GM21723 (cell line): ENCODE measurements around the gene CHMP6.
"Not testable (repeated sequence)": the region's sequence is repeated elsewhere in the genome, so short reads cannot be mapped to it uniquely, and the experiment has no call there.

Source experiments
- ATAC-seq: cut with Tn5 transposase; IDR thresholded peaks from one replicate; pipeline ENCODE4 v1.9.1; 2021; ENCODE audit warnings: mild to moderate bottlenecking, moderate library complexity; ENCODE audit not compliant: unreplicated experiment

CHMP6 gene

DNA sequence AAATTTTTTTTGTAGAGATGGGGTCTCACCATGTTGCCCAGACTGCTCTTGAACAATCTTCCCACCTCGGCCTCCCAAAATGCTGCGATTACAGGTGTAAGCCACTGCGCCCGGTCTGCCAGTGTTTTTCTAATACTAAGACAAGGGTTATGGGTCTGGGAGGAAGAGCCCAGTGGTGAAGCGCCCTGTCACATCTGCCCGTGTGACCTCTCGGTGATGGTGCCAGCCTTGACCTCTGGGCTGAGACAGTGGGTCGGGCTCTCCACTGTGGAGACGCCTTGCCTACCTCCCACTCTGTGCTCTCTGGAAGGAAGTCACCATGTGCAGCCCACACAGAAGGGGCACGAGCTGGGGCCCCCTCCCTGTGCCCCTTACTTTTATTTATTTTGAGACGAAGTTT lies 38.2 kb downstream of the CHMP6 start:
- ATAC-seq = no peak

DNA sequence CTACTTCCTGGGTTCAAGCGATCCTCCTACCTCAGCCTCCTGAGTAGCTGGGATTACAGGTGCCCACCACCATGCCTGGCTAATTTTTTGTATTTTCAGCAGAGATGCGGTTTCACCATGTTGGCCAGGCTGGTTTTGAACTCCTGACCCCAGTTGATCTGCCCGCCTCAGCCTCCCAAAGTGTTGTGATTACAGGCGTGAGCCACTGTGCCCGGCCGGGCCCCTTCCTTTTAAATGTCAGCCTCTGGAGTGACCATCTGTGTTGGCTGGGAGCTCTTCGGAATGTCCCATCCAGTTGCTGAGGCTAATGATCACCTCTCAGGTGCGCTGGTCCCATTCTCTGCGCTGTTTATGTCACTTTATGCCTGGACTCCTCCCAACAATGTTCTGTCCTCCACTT lies 38.7 kb downstream of the CHMP6 start:
- ATAC-seq = not testable (repeated sequence)

DNA sequence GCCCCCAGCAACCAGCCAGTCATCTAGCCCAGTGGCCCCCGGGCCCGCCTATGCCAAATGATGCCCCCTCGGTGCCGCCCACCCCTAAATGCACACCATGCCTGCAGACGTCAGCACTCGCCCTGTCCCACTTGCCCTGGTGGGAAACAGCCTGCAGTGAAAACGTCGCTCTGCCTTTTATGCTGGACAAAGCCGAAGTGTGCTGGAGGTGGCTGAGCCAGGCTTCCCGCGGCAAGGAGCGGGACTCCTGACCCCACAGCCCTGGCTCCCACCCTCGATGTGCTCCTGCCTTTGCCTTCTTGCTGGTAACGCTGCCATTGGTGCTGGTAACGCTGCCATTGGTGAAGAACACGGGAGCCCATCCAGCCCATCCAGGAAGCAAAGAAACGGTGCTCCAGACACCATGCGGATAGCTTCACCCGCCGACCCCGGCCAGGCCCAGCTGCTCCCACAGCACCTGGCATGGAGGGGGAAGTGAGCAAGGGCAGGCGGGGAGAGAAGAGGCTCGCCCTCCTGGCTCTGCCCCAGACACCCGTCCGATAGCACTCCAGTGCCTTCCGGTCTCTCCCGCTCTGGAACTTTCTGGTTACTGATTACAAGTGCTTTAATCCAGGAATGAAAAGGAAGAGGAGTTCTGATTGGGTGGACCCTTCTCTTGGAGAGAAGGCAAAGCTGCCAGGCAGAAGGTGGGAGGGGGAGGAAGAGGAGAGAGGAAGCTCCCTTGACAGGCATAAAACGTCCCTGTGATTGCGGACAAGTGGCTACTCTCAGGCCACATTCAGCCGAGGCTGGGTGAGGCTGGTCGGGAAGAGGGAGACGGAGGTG lies 39.3 kb downstream of the CHMP6 start:
- no peak for ATAC-seq

DNA sequence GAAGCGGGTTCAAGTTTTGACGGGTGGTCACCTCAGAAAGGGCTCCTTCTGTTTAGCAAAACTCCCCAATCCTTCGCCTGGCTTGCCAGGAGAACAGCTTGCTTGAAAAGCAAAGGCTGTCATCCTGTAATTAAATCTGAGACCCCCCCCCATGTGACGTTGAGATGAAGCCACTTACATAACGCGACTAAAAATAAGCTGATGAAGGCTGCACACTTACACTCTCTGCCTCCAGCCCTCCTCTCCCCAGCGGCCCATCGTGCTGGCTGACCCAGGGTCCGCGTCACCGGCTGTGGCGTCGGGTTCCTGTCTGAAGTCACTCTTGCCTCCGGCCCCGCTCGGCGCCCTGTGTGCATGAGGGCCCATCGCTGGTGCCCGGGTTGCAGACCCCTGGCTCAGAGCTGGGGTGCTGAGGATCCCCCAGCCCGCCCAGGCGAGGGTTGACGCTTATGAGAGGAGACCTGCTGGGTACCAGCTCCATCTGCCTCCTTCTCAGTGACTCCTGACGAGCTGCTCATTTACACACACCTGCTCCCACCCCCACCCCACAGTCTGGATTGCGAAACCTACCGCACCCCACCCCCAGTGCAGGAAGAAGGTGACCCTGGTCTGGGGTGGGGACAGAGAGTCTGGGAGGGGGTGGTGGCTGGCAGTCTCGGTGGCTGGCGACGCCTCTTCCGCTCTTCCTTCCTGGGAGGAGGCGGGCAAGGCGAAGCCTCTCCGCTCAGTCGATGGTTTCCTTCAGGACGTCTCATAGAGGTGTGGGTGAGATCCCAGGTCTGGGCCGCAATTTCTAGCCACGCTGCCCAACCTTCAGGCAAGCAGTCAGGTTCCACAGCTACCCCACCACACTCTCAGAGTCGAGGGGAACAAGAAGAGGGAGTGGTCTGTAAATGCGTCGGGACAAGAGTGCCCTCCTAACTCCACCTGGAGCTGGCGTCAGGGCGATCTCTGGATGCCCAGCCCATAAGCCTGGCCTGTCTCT lies 40.2 kb downstream of the CHMP6 start:
- ATAC-seq = no peak

DNA sequence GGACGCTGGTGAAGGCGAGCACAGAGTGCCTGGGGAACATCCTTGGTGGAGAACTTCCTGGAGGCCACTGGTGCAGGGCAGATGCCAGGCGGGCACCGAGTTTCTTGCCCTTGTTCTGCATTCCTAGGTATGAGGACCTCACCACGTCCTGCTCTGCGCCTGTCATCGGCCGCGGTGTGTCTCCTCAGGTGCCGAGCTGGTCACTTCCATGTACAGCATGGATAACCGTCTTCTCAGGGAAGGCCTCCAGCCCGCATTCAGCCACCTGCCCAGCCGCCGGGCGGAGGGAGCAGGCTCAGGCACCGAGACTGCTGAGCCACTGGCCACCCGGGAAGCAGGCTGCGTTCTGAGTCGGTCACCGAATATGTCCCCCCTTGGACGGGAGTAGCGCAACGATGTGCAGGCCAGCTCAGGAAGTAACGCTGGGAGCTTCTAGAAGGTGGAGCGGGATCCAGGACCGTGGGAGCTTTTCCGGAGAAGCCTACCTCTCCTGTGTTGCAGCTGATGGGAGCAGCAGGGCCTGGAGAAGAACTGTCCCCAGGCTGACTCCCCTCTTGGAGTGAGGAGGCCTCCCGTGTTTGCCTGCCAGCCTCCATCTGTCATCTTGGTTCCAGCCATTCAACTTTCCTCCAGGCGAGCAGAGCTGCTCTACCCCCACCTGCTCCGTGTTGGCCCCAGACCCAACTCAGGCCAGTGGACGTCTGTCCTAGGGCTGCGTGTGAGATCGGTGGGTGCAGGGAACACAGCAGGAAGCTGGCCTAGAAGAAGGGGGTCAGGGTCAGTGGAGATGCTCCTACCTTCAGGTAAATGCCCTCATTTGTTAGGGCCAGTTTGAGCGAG lies 41.2 kb downstream of the CHMP6 start:
- no peak for ATAC-seq

DNA sequence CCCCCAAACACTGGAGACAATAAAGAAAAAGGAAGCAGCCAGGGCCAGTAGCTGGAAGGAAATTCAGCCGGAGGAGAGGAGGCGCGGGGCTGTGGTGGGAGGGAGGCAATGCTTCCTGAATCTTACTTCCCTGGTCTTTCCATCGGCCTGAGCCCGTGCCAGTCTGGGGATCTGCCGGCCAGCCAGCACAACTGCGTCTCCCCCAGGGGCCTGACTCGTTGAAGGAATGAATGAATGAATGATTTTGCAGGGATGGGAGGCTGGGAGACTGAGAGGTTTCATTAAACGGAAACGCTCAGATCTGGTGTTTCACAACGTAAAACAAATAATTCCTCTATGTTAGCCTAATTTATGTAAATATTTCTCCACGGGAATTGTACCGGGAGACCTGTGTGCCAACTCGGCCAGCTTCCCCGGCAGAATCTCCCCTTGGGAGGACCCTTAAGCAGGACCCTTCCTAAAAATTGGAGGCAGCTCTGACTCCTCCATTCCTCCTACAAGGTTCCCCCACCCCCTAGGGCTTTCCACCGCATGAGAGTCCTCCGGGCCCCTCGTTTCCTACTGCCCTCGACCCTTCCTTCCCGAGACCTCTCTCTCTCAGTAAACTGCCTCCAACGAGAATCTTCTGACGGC lies 42.0 kb downstream of the CHMP6 start:
- ATAC-seq = no peak

DNA sequence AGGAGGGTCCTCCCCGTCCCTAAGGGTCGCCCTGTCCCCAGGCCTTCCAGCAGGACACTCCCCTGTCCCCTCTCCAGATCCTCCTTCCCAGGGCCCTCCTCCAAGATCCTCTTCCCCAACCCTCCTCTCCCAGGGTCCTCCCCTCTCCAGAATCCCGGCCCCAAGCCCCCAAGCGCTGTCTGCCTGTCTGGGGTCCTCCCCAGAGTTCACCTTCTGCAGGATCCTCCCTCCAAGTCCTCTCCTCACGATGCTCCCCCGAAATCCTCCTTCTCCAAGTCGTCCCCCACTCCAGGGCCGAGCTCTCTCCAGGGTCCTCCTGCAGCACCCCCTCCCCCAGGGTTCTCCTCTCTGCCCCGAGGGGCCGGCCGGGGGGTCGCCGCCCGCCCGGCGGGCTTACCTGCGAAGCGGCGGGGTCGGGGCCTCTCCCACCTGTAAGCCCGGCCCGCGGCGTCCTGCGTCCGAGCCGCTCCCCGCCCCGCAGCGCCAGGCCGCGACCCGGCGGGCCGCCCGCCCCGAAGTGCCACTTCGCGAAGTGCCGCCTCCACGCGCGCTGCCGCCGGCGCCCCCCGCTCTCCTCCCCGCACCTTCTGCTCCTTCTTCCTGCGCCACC lies 42.6 kb downstream of the CHMP6 start:
- ATAC-seq = peak; percentile 14

DNA sequence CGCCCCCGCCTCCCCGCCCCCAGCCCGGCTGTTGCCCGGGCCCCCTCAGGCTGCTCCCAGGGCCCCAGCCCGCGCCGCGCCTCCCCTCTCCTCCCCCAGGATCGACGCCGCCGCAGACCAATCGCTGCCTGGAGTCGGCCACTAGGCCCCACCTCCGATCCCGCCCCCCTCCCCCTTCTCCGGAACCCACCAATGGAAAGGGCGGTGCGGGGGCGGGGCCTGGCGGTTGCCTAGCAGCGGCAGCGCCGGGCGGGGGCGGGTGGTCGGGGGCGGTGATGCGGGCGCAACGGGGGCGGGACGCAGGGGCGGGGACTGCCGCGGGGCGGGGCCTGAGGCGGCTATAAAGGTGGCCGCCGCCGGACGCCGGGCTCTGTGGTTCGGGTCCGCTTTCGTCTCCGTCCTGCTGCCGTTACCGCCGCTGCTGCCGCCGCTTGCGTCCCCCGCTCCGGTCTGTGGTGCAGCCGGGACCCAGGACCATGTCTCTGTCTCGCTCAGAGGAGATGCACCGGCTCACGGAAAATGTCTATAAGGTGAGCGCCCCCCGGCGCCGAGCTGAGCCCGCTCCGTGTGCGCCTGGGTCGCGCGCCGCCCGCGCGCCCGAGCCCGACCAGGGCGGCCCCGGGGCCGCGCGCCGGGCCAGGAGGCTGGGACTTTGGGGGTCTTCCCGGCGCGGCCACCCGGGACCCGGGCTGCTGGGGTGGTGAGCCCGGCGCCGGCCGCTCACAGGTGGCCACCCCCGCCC lies 43.3 kb downstream of the CHMP6 start, which contains the start of gene BAIAP2:
TSS of gene BAIAP2 (plus strand) at position 373 of the 742 bp plus-strand sequence. CDS start at position 477, 104 bp downstream.
- ATAC-seq = peak; percentile 61

DNA sequence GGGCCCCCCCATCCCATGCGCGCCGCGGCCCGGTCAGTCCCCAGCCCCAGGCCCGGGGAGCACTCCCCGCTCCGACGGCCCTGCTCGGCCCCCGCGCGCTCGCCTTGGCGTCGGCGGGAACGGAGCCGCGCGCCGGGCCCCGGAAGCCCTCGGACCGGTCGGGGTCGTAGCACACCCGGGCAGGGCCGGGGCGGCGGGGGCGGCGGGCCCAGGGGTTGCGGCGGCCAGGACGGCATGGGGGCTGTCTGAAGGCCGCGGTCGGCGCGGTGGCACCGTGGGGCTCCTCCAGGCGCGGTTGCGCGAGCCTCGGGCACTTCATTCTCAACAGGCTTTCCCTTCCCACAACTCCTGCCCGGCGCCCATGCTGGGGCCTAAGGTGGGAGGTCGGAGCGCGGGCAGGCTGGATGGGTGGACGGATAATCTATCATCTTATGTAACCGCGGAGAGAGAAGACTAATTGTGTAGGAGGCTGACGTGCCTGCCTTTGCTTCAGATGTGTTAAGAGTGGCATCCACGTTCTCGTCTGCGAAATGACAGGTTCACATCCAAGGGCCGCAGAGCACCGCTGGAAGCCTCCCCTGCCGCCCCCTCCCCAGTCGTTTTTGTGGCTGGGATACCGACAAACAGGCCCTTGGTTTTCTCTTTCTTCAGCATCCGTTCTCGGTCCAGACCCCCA lies 44.0 kb downstream of the CHMP6 start:
- ATAC-seq = peak; percentile 2

DNA sequence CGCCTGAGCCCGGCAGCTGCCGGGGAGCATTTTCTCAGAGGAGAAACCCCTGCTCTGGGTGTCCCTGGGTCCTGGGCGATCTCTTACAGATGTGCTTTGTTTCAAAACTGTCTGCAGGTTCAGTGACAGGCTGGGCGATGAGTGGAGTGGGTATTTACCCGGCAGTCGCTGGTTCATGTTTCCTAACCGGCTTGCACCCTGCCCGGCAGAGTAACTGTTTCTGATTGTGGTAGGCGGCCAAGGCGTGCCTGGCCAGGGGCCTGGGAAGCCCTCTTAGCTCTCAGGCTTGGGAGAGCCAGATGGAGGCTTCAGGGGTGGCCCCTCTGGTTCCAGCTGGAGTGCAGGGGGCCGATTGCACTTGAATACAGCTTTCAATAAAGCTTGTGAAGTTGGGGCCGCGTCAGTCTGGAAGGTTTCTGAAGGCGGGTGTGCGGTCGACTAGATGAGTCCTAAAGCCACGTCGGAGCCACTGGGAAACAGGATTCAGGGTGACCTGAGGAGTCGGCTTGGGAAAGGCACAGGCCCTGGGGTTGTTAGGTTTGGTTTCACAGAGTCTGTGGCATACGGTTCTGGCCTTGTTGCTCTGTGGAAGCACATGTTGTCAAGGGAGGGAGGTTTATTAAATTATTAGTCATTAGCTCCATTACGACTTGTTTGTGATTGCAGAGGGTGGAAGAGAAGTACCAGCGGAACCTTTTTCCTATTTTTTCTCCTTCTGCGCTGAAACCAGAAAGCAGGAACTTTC lies 44.7 kb downstream of the CHMP6 start:
- no peak for ATAC-seq

DNA sequence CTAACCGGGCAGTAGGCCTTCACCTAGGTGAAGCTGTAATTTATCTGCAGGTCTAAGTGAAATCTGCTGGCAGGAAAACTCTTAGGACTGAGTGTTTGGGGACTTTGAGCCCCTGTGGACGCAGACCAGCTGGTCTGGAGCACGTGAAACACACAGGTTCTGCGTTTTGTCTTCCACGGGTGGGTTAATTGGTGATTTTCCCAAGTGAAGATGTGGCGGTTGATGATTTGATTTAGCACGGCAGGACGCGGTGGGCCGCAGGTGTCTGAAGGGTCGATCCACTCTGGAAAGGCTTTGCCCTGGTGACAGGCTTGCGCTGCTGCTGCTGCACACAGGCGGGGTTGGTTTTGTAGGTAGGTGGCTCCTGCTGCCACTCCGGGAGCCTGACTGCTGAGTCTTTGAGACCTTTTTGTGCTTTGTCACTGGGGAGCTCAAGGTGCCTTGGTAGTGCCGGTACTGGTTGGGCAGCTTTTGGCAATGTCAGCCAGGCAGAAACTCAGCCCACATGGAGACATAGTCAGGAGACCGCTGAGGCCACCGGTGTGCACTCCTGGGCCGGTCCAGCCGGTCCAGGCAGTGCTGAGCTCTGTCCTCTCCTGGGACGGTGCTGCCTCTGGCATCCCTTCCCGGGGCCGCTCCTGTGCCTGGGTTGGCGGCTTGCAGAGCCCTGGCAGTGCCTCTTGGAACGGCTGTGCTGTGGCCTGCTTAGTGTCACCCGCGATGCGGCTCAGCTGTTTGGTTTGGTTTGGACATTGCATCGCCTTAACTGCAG lies 45.6 kb downstream of the CHMP6 start:
- no peak for ATAC-seq

DNA sequence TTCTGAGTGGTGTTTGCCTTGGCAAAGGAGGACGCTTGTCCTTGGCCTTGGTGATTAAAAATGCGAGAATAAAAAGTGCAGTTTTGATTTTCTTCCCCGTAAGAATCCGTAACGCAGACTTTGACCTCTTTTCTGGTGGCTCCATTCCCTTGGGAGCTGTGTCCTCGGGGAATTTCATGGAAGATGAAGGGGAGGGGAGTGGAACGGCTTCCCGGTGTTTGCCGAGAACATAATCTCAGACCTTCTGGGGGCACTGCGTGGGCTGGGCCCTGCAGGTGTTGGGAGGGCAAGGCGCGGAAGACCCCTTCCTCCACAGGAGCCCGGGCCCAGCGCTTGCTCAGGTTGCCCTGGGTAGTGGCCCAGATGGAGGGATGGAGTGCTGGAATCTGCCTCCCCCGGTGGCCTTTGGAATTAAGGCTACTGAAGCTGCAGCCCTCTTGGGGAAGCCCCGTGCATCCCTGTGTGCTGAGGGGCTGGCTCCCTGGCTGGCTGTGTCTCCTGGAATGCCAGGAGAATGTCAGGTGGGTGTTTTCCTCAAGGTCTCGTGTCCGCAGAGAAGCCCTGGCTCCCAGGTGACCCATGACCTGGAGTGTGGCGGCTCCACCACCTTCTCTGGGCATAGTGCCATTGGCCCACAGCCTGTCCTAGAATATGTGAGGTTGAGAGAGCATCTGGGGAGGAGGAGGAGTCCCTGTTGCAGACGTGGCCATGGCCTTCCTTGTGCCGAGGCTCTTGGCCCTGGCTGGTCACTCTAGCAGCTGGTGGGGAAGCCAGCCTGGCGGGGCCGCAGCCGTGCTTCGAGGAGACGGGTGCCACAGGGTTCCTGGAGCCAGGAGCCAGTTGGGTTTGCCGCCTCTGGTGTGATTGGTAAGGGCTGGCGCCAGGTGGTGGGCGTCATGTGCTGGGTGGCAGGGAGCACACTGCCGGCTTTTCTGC lies 46.4 kb downstream of the CHMP6 start:
- ATAC-seq = no peak

DNA sequence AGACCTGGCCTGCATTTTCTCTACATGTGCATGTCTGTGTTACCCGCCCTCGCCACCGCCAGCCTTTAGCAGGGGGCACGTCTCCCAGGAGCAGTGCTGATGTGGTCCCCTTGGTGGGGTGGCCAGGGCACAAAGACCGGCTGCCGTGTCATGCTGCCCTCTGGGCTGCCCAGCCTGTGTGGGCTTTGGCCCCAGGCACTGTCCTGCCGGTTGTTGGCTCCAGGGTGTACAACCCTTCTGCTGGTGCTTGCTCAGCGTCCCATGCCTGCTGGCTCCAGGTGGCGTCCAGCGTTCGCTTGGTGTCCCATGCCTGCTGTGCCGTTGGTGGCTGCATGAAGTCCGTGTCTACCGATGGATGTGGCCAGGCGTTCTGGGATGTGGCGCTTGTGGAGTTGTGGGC lies 47.5 kb downstream of the CHMP6 start:
- no peak for ATAC-seq

DNA sequence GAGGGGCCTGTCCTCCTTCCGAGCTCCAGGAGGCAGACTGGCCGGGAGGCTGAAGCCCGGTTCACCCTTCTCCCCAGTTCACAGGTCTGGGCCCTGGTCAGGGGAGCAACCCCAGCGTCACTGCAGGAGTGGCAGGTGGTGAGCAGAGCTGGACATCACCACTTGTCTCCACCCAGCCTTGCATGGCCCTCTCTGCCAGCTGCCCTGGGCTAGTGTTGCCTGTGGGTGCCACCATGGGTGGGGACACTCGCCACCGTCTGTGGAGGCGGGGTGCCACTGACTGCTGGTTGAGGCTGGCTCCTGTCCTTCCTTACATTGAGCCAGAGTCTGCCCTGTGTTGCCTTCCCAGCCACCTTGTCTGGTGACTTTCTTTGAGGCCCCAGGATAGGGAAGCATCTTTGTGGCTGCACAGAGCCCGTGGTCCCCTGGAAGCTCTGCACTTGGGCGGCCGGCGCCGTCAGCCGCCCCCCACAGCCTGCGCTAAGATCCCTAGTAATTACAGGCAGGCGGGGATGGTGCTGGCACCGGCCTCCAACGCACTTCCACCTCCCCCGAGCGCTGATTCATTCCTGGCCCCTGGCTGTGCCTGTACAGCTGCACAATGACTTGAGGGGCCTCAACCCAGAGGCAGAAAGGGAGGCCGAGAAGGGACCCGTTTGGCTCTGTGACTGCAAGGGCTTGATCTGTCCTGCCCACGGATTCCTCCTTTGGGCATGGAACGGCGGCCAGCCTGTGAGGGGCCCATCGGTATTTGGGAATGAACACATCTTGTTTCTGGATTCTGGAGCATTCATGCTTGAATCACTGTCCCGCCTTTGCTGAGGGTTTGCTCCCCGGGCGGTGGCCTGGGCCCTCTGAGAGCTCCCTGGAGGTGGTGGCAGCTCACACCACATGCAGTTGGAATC lies 48.5 kb downstream of the CHMP6 start:
- no peak for ATAC-seq

DNA sequence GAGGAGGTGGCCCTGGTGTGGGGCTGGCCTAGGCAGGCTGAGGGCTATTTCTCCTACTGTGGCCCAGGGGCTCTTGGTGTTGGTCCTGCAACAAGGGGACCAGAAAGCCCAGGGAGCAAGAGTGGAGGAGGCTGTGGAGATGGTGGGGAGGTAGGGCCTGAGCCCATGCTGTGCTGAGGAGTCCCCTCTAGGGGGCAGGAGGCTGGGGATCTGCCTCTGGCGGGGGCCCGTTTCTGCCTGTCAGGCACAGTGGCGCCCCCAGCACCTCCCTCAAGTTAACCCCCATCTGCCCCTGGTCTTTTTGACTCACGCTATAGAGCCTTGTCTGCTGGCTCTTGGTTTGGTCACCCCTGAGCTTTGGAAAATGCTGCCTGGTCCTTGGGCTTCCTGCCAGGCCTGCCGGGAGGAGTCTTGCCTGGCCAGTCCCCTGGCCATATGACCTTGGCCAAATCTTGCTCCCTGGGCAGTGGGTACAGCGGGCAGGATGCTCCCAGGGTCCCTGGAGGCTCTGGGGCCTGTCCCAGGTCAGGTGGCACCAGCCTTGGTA lies 49.2 kb downstream of the CHMP6 start:
- ATAC-seq = no peak
